DOHH2 (cell line): ENCODE results near the gene EYA4.

Experiments used
- H3F3A ChIP-seq: fragments of 200-600 bp; sonication (generic), shearing (Covaris generic); 2 replicates; pipeline ENCODE4 v1.6.0; 2016; ENCODE audit warnings: antibody characterized with exemption, mild to moderate bottlenecking; ENCODE audit not compliant: control insufficient read depth, insufficient read depth
- H3K27ac ChIP-seq: fragments of 200-600 bp; sonication (generic); 2 replicates; pipeline ENCODE4 v1.5.1; 2014; ENCODE audit warnings: low read depth, mild to moderate bottlenecking, low read length, moderate library complexity
- H3K27me3 ChIP-seq: fragments of 200-600 bp; sonication (generic); 2 replicates; pipeline ENCODE4 v1.6.1; 2014; ENCODE audit warnings: mild to moderate bottlenecking, low read length, mixed read lengths; ENCODE audit not compliant: control insufficient read depth
- H3K36me3 ChIP-seq: fragments of 200-600 bp; sonication (generic); 2 replicates; pipeline ENCODE4 v1.6.1; 2014; ENCODE audit warnings: mild to moderate bottlenecking, low read length, moderate library complexity, mixed read lengths; ENCODE audit not compliant: control insufficient read depth
- H3K4me1 ChIP-seq: fragments of 200-600 bp; sonication (generic); 2 replicates; pipeline ENCODE4 v1.6.1; 2014; ENCODE audit warnings: mild to moderate bottlenecking, low read length, mixed read lengths; ENCODE audit not compliant: control insufficient read depth
- H3K4me2 ChIP-seq: fragments of 200-600 bp; sonication (generic); 2 replicates; pipeline ENCODE4 v1.6.0; 2014; ENCODE audit warnings: mild to moderate bottlenecking, low read length, moderate library complexity
- H3K4me3 ChIP-seq: fragments of 200-600 bp; sonication (generic); 2 replicates; pipeline ENCODE4 v1.5.1; 2014; ENCODE audit warnings: mild to moderate bottlenecking, low read length, mixed read lengths
- H3K79me2 ChIP-seq: fragments of 200-600 bp; sonication (generic); 2 replicates; pipeline ENCODE4 v1.6.1; 2014; ENCODE audit warnings: mild to moderate bottlenecking, low read length, mixed read lengths; ENCODE audit not compliant: control insufficient read depth
- H3K9me2 ChIP-seq: fragments of 200-600 bp; sonication (generic); replicated peaks from 2 replicates; pipeline ENCODE4 v1.6.1; 2014; ENCODE audit warnings: mild to moderate bottlenecking, low read length, mixed read lengths; ENCODE audit not compliant: control insufficient read depth
- H3K9me3 ChIP-seq: fragments of 200-600 bp; sonication (generic); 2 replicates; pipeline ENCODE4 v1.6.1; 2014; ENCODE audit warnings: antibody characterized with exemption, low read length, mixed read lengths; ENCODE audit not compliant: control insufficient read depth, insufficient read depth
- H4K20me1 ChIP-seq: fragments of 200-600 bp; sonication (generic); 2 replicates; pipeline ENCODE4 v1.6.0; 2014; ENCODE audit warnings: low read depth, mild to moderate bottlenecking, antibody characterized with exemption, low read length, moderate library complexity; ENCODE audit not compliant: control insufficient read depth, insufficient read depth
- CTCF ChIP-seq: fragments of 200-600 bp; sonication (generic); IDR thresholded peaks from one replicate; pipeline ENCODE4 v1.5.1; 2014; ENCODE audit warnings: antibody characterized with exemption, mild to moderate bottlenecking, low read depth, low read length; ENCODE audit not compliant: poor library complexity, severe bottlenecking
- EZH2phosphoT487 ChIP-seq: fragments of 200-600 bp; sonication (generic); IDR thresholded peaks from 2 replicates; pipeline ENCODE4 v1.6.1; 2017; ENCODE audit warnings: borderline replicate concordance, mild to moderate bottlenecking, antibody characterized with exemption, low read length, moderate library complexity, mixed read lengths

Gene EYA4

GRCh38 chr6:133369773-133370272, 128.7 kb downstream of the EYA4 start:
- Histone ChIP-seq H3K36me3 (no peaks in the 10 kb centered on the region), H3K27ac (no peak overlapping the region), H3K4me1 (no peaks in the 10 kb centered on the region), H3K27me3 (no peaks in the 10 kb centered on the region), H3F3A (no peaks in the 10 kb centered on the region), H3K4me3 (no peak overlapping the region), H3K79me2 (no peaks in the 10 kb centered on the region), H3K4me2 (no peak overlapping the region), H3K9me3 (no peaks in the 10 kb centered on the region), H3K9me2 (no peaks in the 10 kb centered on the region), H4K20me1 (no peaks in the 10 kb centered on the region)
- no peak for TF ChIP-seq CTCF
- no peak for TF ChIP-seq EZH2phosphoT487

GRCh38 chr6:133376743-133377142, 135.6 kb downstream of the EYA4 start:
- Histone ChIP-seq H3K4me1 (no peaks in the 10 kb centered on the region), H3K4me3 (no peak overlapping the region), H3K9me2 (no peaks in the 10 kb centered on the region), H3K36me3 (no peaks in the 10 kb centered on the region), H4K20me1 (no peaks in the 10 kb centered on the region), H3K79me2 (no peaks in the 10 kb centered on the region), H3K27me3 (no peaks in the 10 kb centered on the region), H3K27ac (no peak overlapping the region), H3F3A (no peaks in the 10 kb centered on the region), H3K9me3 (no peaks in the 10 kb centered on the region), H3K4me2 (no peak overlapping the region)
- TF ChIP-seq EZH2phosphoT487 (no peak), CTCF (no peak)

DNA sequence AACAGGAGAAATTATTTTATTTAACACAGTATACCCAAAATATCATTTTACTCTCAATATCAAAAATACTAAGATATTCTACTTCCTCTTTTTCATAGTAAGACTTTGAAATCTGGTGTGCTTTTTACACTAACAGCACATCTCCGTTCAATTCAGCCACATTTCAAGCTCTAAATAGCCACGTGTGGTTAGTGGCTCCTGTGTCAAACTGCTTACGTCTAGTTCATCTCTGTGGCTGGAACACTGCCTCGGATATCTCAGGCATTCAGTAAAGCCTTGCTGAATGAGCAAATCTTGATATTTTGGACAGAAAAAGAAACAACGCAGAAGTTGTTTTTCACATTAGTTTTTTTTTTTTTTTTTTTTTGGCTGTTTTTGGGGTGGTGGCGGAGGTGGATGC, 136.1 kb downstream of the EYA4 start:
- H3K4me2 ChIP-seq = no peak overlapping the region

More for the DNA sequence above, 136.1 kb downstream of the EYA4 start:
- H3K9me2 ChIP-seq = no peaks in the 10 kb centered on the region
- H3F3A ChIP-seq = no peaks in the 10 kb centered on the region
- H4K20me1 ChIP-seq = no peaks in the 10 kb centered on the region
- no peak overlapping the region for H3K4me3 ChIP-seq
- no peak for TF ChIP-seq CTCF
- TF ChIP-seq EZH2phosphoT487 = no peak
- H3K27me3 ChIP-seq = no peaks in the 10 kb centered on the region
- H3K79me2 ChIP-seq = no peaks in the 10 kb centered on the region
- no peaks in the 10 kb centered on the region for H3K4me1 ChIP-seq
- H3K9me3 ChIP-seq = no peaks in the 10 kb centered on the region
- no peaks in the 10 kb centered on the region for H3K36me3 ChIP-seq
- H3K27ac ChIP-seq = no peak overlapping the region
